Natural killer cell (primary cell): ENCODE results near the gene FEN1. TPM values are rescaled to one million over a fixed set of nuclear protein-coding genes. Genes with fewer than 3 reads are reported as not detected.

ENCODE experiments used
- ATAC-seq, 3 donors: fragments of 150-1000 bp in 2 of 3; fragments of 200-7000 bp in 1 of 3; cut with Tn5 transposase; 1 replicate in 1 of 3; 2 replicates in 2 of 3; pipeline ENCODE4 v1.10.0; 2021; ENCODE audit warnings: mild to moderate bottlenecking in 2 of 3, moderate library complexity in 2 of 3
- DNase-seq, 2 donors: peaks; one replicate each; pipeline versions ENCODE4 v3.0.0 to v3.0.0-alpha.2; 2013 to 2021; ENCODE audit warnings: mixed read lengths in 1 of 2
- H3K27ac ChIP-seq: one replicate; pipeline ENCODE4 v1.5.1; 2013; ENCODE audit warnings: mild to moderate bottlenecking, low read length
- H3K27me3 ChIP-seq: one replicate; pipeline ENCODE4 v1.6.1; 2013; ENCODE audit warnings: low read length; ENCODE audit not compliant: control insufficient read depth, insufficient read depth
- H3K36me3 ChIP-seq: one replicate; pipeline ENCODE4 v1.6.1; 2013; ENCODE audit warnings: low read length; ENCODE audit not compliant: control insufficient read depth, insufficient read depth
- H3K4me1 ChIP-seq: one replicate; pipeline ENCODE4 v1.6.1; 2013; ENCODE audit warnings: low read length; ENCODE audit not compliant: control insufficient read depth, insufficient read depth
- H3K4me3 ChIP-seq: one replicate; pipeline ENCODE4 v1.5.1; 2013; ENCODE audit warnings: low read length
- H3K9me3 ChIP-seq: one replicate; pipeline ENCODE4 v1.6.1; 2013; ENCODE audit warnings: low read length; ENCODE audit not compliant: control insufficient read depth, insufficient read depth
- H3K27ac Mint-ChIP-seq, 2 donors: one replicate each; pipeline ENCODE4 v1.8.0; 2022; ENCODE audit warnings: mild to moderate bottlenecking in 2 of 2, mixed read lengths in 2 of 2, moderate library complexity in 1 of 2
- H3K27me3 Mint-ChIP-seq, 2 donors: one replicate each; pipeline ENCODE4 v1.8.0; 2022; ENCODE audit warnings: low read depth in 2 of 2, mixed read lengths in 2 of 2
- H3K36me3 Mint-ChIP-seq: one replicate; pipeline ENCODE4 v1.8.0; 2022; ENCODE audit warnings: mixed read lengths
- H3K4me1 Mint-ChIP-seq, 2 donors: one replicate each; pipeline ENCODE4 v1.8.0; 2022; ENCODE audit warnings: mixed read lengths in 2 of 2
- H3K4me3 Mint-ChIP-seq: one replicate; pipeline ENCODE4 v1.8.0; 2022; ENCODE audit warnings: mild to moderate bottlenecking, moderate library complexity, mixed read lengths
- H3K9me3 Mint-ChIP-seq, 2 donors: one replicate each; pipeline ENCODE4 v1.8.0; 2022; ENCODE audit warnings: mixed read lengths in 2 of 2
- CTCF ChIP-seq: fragments of 200-600 bp; IDR thresholded peaks from one replicate; pipeline ENCODE4 v1.8.0; 2022; ENCODE audit warnings: antibody characterized with exemption
- WGBS: methylation state at CpG from one replicate; pipeline ENCODE4 v1.1.7; 2013; ENCODE audit warnings: missing lambda C conversion rate; ENCODE audit not compliant: insufficient coverage; 5-methylcytosine and 5-hydroxymethylcytosine counted together
- intact Hi-C: fragments of 100-400 bp; cut with micrococcal nuclease; formaldehyde crosslinking; loops from one replicate; pipeline ENCODE4 v1.14.2; 2022
- total RNA-seq, 4 donors: library from RNA; stranded (reverse); fragments of 120-200 nt in 1 of 4; gene quantifications; one replicate each; pipeline versions ENCODE4 v1.2.3 to v1.2.4, GENCODE V29; 2013 to 2022

Gene FEN1
- total RNA-seq, 3 donors from 2014 or later (not counting 1 experiment from before 2014, with no cell fraction given) = 14.2 to 17.8 (median 17.5) TPM

GRCh38 chr11:61800331-61801281 lies 7.9 kb downstream of the FEN1 start:
- Mint-ChIP-seq H3K4me1 (no peaks in the 10 kb centered on the region), H3K36me3 (no peaks in the 10 kb centered on the region), H3K27me3 (no peaks in the 10 kb centered on the region), H3K27ac (peak overlapping the region; percentile 35 to 52), H3K9me3 (no peaks in the 10 kb centered on the region), H3K4me3 (no peak overlapping the region)
- H3K36me3 ChIP-seq = peaks cover 4% of the 10 kb centered on the region
- no peaks in the 10 kb centered on the region for H3K27me3 ChIP-seq
- no peak for DNase-seq
- 95% methylated on average over 2 of the region's 3 CpGs for WGBS
- no peaks in the 10 kb centered on the region for H3K4me1 ChIP-seq
- H3K27ac ChIP-seq = no peak overlapping the region
- intact Hi-C loops = no loop called here
- TF ChIP-seq CTCF = no peak
- H3K4me3 ChIP-seq = no peak overlapping the region
- H3K9me3 ChIP-seq = no peaks in the 10 kb centered on the region
- ATAC-seq = no peak

DNA sequence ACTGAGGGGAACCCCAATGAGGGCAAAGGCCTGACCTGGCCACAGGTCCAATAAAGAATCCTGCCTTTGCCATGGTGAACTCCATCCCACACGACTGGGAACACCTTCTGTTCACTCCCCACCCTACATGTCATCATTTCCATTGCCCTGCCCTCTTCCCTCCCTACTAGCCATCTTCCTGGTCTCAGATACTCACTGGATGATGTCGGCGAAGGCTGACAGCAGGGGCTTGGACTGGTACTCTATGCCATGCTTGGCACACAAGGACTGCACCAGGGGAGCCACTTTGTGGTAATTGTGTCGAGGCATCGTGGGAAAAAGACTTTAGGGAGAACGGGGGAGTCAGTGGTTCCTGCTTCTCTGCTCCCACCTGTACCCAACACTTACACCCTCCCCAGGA lies 9.9 kb downstream of the FEN1 start:
- WGBS = 97% methylated on average over 6 of the region's 6 CpGs
- H3K27me3 ChIP-seq = no peaks in the 10 kb centered on the region
- H3K36me3 ChIP-seq = peaks cover 2% of the 10 kb centered on the region
- intact Hi-C loops = no loop called here
- no peaks in the 10 kb centered on the region for H3K9me3 ChIP-seq
- no peak for TF ChIP-seq CTCF
- DNase-seq (no peak), ATAC-seq (no peak)
- no peak overlapping the region for H3K4me3 Mint-ChIP-seq
- H3K9me3 Mint-ChIP-seq = no peaks in the 10 kb centered on the region
- H3K36me3 Mint-ChIP-seq = no peaks in the 10 kb centered on the region
- no peak overlapping the region for H3K4me3 ChIP-seq
- no peak overlapping the region for H3K27ac ChIP-seq
- no peaks in the 10 kb centered on the region for H3K27me3 Mint-ChIP-seq
- H3K4me1 ChIP-seq = no peaks in the 10 kb centered on the region
- no peak overlapping the region for H3K27ac Mint-ChIP-seq
- H3K4me1 Mint-ChIP-seq = no peaks in the 10 kb centered on the region

DNA sequence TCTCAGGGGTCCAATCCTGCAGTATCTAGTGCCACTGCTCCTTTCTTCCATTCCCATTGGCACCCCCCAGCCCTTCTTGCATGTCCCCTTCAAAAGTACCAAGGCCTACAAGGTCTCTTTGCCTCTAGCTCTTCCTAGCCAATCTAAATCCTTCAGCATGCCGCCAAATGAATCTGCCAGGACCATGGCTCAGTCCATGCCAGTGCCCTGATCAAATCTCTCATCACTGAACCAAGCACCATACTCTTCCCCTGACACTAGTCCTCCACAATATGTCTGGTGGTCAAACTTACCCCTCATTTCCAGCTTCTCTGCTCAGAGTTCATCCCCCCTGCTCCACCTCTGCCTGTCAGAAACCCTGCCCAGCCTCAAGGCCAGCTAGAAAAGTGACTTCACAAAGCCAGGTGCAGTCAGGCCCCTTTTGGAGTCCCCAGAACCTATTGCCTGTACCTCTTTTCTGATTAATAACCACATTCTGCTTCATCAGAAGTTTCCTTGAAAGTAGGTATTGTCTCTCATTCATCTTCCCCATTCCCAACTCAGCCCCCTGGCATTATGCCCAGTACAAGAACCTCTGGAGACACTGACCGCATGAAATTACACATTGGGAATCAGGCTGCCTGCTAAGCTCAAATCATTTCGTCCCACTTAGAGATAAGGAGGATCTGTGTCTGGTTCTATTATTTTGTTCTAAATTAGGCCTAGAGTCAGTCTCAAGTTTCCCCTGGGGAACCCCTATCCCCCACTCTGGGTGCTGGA lies 11.4 kb downstream of the FEN1 start:
- H3K36me3 ChIP-seq = peaks cover 2% of the 10 kb centered on the region
- no peak for ATAC-seq
- intact Hi-C loops = no loop called here
- H3K27ac ChIP-seq = no peak overlapping the region
- Mint-ChIP-seq H3K27ac (no peak overlapping the region), H3K4me3 (no peak overlapping the region), H3K9me3 (no peaks in the 10 kb centered on the region), H3K4me1 (no peaks in the 10 kb centered on the region), H3K27me3 (no peaks in the 10 kb centered on the region), H3K36me3 (no peaks in the 10 kb centered on the region)
- no peaks in the 10 kb centered on the region for H3K9me3 ChIP-seq
- no peaks in the 10 kb centered on the region for H3K27me3 ChIP-seq
- no peak overlapping the region for H3K4me3 ChIP-seq
- H3K4me1 ChIP-seq = no peaks in the 10 kb centered on the region
- TF ChIP-seq CTCF = no peak
- no peak for DNase-seq
- 100% methylated on average over 3 of the region's 3 CpGs for WGBS
